ENCODE data around the gene VWDE. TPM values are rescaled to one million over a fixed set of nuclear protein-coding genes. Genes with fewer than 3 reads are reported as not detected.

The VWDE gene
- total and polyA plus RNA-seq, 7 donors = 0.05 TPM; not detected in 6

- H3K4me1 ChIP-seq = no peaks in the 10 kb centered on the region
- 76 to 78% (median 76%) methylated on average over 2 of the region's 2 CpGs for WGBS, 3 donors
- no peak for TF ChIP-seq CTCF (IDR thresholded peaks at IDR 0.05)
- H3K4me3 ChIP-seq = no peak overlapping the region
- H3K27me3 ChIP-seq (ENCODE audit: insufficient read depth in 3 of 3, low read length in 2 of 3) = no peaks in the 10 kb centered on the region
- H3K9me3 ChIP-seq = no peaks in the 10 kb centered on the region
- no peaks in the 10 kb centered on the region for H3K36me3 ChIP-seq (ENCODE audit: insufficient read depth in 1 of 2, low read depth in 1 of 2)
- ATAC-seq = no peak
- intact Hi-C loops (cut with DNase I) = loop anchor here (5.0 kb wide), 2 partner anchors 254 to 899 kb away; no protein-coding TSS in a partner anchor
- no peak for DNase-seq
- H3K27ac ChIP-seq = no peak overlapping the region
Observed at GRCh38 chr7:12320987-12321647, 82.5 kb downstream of the VWDE start.

GRCh38 chr7:12320241-12320986 lies 83.3 kb downstream of the VWDE start:
- no peaks in the 10 kb centered on the region for H3K9me3 ChIP-seq
- H3K36me3 ChIP-seq (ENCODE audit: insufficient read depth in 1 of 2, low read depth in 1 of 2) = no peaks in the 10 kb centered on the region
- H3K27me3 ChIP-seq (ENCODE audit: insufficient read depth in 3 of 3, low read length in 2 of 3) = no peaks in the 10 kb centered on the region
- 77 to 80% (median 80%) methylated on average over 2 of the region's 2 CpGs for WGBS, 3 donors
- no peaks in the 10 kb centered on the region for H3K4me1 ChIP-seq
- no peak overlapping the region for H3K27ac ChIP-seq
- DNase-seq (no peak), ATAC-seq (no peak)
- intact Hi-C loops (cut with DNase I) = loop anchor here (5.0 kb wide), 2 partner anchors 253 to 898 kb away; no protein-coding TSS in a partner anchor
- H3K4me3 ChIP-seq = no peak overlapping the region
- no peak for TF ChIP-seq CTCF (IDR thresholded peaks at IDR 0.05)

GRCh38 chr7:12317675-12318074 lies 86.0 kb downstream of the VWDE start:
- intact Hi-C loops (cut with DNase I) = loop anchor here in 1 of 2 donors (5.0 kb wide), 1 partner anchor 885 kb away; no protein-coding TSS in a partner anchor
- no peak for DNase-seq
- H3K4me1 ChIP-seq = no peaks in the 10 kb centered on the region
- H3K27ac ChIP-seq = no peak overlapping the region
- no peaks in the 10 kb centered on the region for H3K9me3 ChIP-seq
- no peak for TF ChIP-seq CTCF (IDR thresholded peaks at IDR 0.05)
- no peaks in the 10 kb centered on the region for H3K27me3 ChIP-seq (ENCODE audit: insufficient read depth in 3 of 3, low read length in 2 of 3)
- 78 to 87% (median 80%) methylated on average over 1 of the region's 1 CpG for WGBS, 3 donors
- H3K36me3 ChIP-seq (ENCODE audit: insufficient read depth in 1 of 2, low read depth in 1 of 2) = no peaks in the 10 kb centered on the region
- no peak for ATAC-seq
- H3K4me3 ChIP-seq = no peak overlapping the region

- no peaks in the 10 kb centered on the region for H3K4me1 ChIP-seq
- no peak for ATAC-seq
- intact Hi-C loops (cut with DNase I) = loop anchor here in 1 of 2 donors (5.0 kb wide), 1 partner anchor 885 kb away; no protein-coding TSS in a partner anchor
- 82 to 88% (median 83%) methylated on average over 3 of the region's 3 CpGs for WGBS, 3 donors
- no peak overlapping the region for H3K4me3 ChIP-seq
- H3K9me3 ChIP-seq = no peaks in the 10 kb centered on the region
- TF ChIP-seq CTCF (IDR thresholded peaks at IDR 0.05) = no peak
- DNase-seq = no peak
- no peak overlapping the region for H3K27ac ChIP-seq
- no peaks in the 10 kb centered on the region for H3K27me3 ChIP-seq (ENCODE audit: insufficient read depth in 3 of 3, low read length in 2 of 3)
- no peaks in the 10 kb centered on the region for H3K36me3 ChIP-seq (ENCODE audit: insufficient read depth in 1 of 2, low read depth in 1 of 2)
Observed at GRCh38 chr7:12316925-12317324, 86.7 kb downstream of the VWDE start.
